ENCODE results near the gene PHLDA3.

The PHLDA3 gene

DNA sequence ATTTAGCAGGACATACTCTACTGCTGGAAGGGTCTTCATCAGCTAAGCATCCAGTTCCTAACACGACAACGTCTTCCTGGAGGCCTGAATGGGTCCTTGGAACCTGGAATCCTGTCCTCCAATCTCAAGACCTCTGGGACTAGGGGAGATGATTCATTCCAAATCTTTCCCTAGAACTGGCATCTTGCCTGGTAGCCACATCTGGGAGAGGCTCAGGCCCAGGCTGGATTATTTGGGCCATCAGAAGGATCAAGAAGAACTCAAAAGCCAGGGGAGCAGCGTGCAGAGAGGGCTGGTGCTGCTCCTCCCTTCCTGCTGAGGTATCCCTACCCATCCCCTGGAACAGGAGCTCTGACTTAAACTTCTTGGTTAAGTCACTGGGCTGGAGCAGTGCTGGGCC lies 2.8 kb upstream of the PHLDA3 start:
- Mint-ChIP-seq H3K27ac (no peak overlapping the region), H3K9me3 (no peaks in the 10 kb centered on the region), H3K4me3 (no peak overlapping the region), H3K4me1 (no peaks in the 10 kb centered on the region), H3K27me3 (peaks cover 36% of the 10 kb centered on the region), H3K36me3 (no peaks in the 10 kb centered on the region)
- ATAC-seq (ENCODE audit: low read depth) (no peak), DNase-seq (ENCODE audit: low spot score in 2 of 2) (no peak)

DNA sequence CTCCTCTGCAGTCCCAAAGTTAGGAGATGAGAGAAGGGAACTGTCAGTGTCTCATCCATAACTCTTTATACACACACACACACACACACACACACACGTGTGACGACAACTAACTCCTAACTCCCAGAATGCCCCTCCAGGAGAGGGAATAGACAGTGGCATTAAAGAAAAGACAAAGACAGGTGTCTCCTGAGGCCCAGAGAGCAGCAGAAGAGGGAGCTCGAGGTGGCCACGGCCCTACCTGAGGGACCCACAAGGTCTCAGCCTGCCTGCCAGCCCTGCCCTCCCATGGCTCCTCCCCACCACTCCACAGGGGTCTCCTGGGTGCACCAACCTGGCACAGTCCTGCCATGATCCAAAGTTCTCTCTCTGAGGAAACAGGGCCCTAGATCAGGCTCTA lies 1.6 kb upstream of the PHLDA3 start:
- Mint-ChIP-seq H3K4me3 (no peak overlapping the region), H3K27ac (no peak overlapping the region), H3K9me3 (no peaks in the 10 kb centered on the region), H3K27me3 (peaks cover 32% of the 10 kb centered on the region), H3K4me1 (no peaks in the 10 kb centered on the region), H3K36me3 (no peaks in the 10 kb centered on the region)
- no peak for ATAC-seq (ENCODE audit: low read depth)
- DNase-seq (ENCODE audit: low spot score in 2 of 2): no peak

DNA sequence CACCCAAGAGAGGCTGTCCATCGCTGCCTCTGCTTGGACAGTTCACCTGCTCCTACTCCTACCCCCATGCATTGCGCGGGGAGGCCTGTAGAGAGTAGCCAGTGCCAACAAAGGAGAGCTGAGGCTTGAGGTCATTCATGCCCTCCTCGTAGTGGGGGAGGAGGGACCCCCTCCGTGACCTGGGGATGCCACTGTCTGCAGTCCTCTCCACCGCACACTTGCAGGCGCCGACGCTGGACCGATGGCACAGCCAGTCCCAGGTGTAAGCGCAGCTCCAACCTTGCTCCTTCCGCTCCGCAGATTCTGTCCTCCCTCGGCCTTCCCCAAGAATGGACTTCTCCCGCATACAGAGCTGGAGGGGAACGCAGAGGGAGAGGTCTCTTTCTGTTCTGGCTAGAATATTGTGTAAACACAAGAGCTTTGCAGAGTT lies 672 bp upstream of the PHLDA3 start:
- no peak overlapping the region for H3K27ac Mint-ChIP-seq
- no peaks in the 10 kb centered on the region for H3K9me3 Mint-ChIP-seq
- no peak for ATAC-seq (ENCODE audit: low read depth)
- H3K4me3 Mint-ChIP-seq: peak overlapping the region; percentile 61
- DNase-seq (ENCODE audit: low spot score in 2 of 2): no peak
- H3K36me3 Mint-ChIP-seq: no peaks in the 10 kb centered on the region
- H3K4me1 Mint-ChIP-seq: no peaks in the 10 kb centered on the region
- H3K27me3 Mint-ChIP-seq: peaks cover 32% of the 10 kb centered on the region

DNA sequence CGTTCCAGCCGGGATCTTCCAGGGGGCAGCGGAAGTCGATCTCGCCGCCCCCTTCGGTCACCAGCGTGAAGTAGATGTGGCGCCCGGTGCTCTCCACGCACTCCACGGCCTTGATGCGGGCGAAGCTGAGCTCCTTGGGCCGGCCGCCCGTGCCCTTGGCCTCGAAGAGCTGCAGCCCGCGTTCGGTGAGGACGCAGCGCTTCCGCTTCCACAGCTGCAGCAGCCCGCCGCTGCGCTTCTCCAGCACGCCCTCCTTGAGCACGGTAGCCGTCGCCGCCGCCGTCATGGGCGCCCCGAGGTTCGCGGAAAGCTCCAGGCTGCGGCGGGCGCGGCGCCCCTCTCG lies 516 bp downstream of the PHLDA3 start:
- Mint-ChIP-seq H3K4me3 (peak overlapping the region; percentile 47), H3K4me1 (peaks cover under 1% of the 10 kb centered on the region), H3K9me3 (no peaks in the 10 kb centered on the region), H3K27ac (no peak overlapping the region), H3K27me3 (peaks cover 35% of the 10 kb centered on the region), H3K36me3 (no peaks in the 10 kb centered on the region)
- ATAC-seq (ENCODE audit: low read depth): peak; percentile 41
- DNase-seq (ENCODE audit: low spot score in 2 of 2): no peak

DNA sequence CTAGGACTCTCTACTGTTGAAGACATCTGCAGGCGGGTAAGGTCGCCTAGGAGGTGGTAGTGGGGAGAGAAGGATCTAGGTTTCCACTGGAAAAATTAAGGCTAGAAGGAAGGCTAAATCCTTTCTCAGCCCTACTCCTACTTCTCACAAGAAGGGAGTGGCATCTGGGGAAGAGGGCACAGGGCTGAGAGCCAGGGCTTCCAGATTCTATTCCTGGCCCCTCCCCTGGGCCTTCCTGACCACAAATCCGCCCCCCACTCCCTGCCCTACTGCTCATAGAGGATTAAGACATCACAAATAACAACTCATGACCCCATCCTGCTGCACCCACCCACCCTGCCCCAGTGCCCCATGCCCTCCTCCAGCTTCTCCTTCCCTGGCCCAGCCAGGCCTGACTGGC lies 2.5 kb downstream of the PHLDA3 start:
- no peak for ATAC-seq (ENCODE audit: low read depth)
- Mint-ChIP-seq H3K9me3 (no peaks in the 10 kb centered on the region), H3K4me3 (no peak overlapping the region), H3K4me1 (peaks cover 4% of the 10 kb centered on the region), H3K27ac (no peak overlapping the region), H3K27me3 (peaks cover 33% of the 10 kb centered on the region), H3K36me3 (no peaks in the 10 kb centered on the region)
- no peak for DNase-seq (ENCODE audit: low spot score in 2 of 2)

DNA sequence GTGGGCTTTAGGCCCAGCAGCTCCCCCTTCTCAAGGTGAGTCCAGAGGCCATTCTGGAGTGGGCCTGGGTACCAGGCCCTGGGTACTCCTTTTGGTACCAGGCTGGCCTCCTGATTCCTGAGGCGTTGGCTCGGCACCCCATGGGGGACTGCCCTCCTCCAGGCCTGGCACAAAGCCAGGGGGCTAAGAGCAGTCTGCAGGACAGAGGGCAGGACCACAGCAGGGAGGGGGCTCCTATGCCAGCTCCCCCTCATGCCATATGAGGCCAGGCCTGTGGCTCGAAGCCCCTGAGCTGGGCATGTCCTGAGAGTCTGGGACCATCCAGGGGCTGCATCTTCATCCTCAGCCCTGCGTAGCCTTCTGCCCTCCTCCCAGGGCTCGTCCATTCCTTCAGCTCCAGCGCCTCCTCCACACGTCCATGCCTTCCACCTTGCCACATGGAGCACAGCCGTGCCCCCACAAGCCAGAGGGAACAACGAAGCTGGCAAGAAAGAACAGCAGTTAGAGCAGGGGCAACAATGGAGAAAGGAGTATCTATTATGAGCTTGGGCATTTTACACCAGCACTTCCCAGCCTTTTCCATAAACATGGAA lies 3.2 kb downstream of the PHLDA3 start:
- Mint-ChIP-seq H3K27me3 (peaks cover 32% of the 10 kb centered on the region), H3K4me3 (no peak overlapping the region), H3K4me1 (peaks cover 4% of the 10 kb centered on the region), H3K36me3 (no peaks in the 10 kb centered on the region), H3K9me3 (no peaks in the 10 kb centered on the region), H3K27ac (no peak overlapping the region)
- ATAC-seq (ENCODE audit: low read depth) (no peak), DNase-seq (ENCODE audit: low spot score in 2 of 2) (no peak)

DNA sequence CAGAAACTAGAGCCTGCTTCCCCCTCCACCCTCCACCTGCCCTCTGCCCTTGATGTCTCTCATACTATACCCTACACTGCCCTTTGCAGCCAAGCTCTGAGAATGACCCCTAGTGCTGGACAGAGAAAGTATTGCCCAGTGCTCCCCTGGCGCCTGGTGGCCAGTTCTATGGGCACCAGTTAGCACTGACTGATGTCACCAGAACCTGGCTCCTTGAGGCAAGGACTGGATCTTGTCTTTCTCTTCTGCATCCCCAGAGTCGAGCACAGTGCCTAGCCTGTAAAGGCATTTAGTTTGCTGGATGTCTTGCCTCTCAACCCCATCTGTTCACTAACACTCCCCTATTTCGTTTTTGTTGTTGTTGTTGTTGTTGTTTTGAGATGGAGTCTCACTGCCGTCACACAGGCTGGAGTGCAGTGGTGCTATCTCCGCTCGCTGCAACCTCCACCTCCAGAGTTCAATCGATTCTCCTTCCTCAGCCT lies 5.9 kb downstream of the PHLDA3 start:
- DNase-seq (ENCODE audit: low spot score in 2 of 2) (no peak), ATAC-seq (ENCODE audit: low read depth) (no peak)
- Mint-ChIP-seq H3K36me3 (no peaks in the 10 kb centered on the region), H3K9me3 (no peaks in the 10 kb centered on the region), H3K27ac (no peak overlapping the region), H3K4me3 (no peak overlapping the region), H3K4me1 (peaks cover 4% of the 10 kb centered on the region), H3K27me3 (peaks cover 25% of the 10 kb centered on the region)

DNA sequence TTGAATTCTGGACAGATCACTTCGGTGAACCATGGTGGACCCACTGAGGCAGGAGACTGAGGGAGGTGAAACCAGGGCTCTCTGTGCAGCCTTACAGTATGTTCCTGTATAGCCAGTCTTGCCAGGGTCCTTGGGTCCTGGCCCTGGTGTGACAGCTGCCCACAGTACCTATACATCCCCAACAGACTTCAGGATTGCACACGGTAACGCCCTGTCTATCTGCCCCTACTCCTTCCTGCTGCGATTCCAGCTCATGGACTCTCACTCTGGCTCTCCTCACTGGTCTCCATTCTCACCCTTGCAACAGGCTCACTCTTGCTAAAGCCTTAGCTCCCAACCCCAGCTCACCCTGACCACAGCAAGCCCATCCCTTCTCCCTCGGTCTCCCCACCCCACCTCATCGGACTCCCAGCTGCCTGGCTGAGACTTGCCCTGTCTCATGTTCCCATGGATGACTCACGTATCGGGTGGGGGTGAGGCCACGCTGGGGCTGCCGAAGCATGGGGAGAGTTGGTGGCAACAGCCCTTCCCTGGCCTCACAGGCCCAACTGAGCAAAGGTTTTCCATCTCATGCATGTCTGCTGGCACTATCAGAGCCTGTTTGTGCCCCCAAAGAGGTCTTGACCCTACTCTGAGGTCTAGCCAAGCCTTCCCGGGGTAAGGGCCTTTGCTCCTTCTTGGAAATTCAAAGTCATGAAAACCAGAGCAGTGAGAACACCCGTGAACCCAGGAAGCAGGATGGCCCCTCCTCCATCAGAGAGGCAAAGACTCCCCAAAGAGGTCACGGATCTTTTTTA lies 7.1 kb downstream of the PHLDA3 start:
- Mint-ChIP-seq H3K27ac (no peak overlapping the region), H3K4me1 (peaks cover 6% of the 10 kb centered on the region), H3K4me3 (no peak overlapping the region), H3K27me3 (peaks cover 21% of the 10 kb centered on the region), H3K9me3 (no peaks in the 10 kb centered on the region), H3K36me3 (no peaks in the 10 kb centered on the region)
- no peak for DNase-seq (ENCODE audit: low spot score in 2 of 2)
- ATAC-seq (ENCODE audit: low read depth): no peak

DNA sequence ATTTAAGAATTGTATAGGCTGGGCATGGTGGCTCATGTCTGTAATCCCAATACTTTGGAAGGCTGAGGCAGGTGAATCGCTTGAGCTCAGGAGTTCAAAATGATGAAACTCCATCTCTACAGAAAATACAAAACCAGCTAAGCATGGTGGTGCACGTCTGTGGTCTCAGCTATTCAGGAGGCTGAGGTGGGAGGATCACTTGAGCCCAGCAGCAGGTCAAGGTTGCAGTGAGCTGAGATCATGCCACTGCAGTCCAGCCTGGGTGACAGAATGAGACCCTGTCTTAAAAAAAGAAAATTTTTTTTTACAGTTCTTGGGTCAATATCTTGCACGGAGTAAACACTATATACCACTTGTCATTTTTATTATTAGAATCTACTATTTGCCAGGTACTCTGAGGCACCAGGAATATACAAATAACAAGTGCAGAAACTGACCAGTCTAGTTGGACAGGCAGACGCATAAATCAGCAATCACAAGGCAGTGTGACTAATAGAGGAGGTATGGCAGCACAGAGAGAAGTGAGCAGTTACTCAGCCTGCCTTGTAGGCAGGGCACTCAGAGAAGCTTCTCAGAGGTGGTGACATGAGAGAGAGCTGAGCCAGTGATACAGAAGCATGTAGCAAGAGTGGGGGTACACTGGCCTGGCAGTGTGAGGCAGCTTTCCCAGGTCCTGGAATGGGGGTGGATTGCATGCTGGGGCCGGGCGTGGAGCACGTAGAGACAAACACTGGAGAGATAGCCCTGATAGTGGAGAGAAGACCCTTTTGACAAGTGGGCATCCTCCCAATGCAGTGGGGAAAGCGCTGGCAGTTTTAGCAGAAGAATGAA lies 8.0 kb downstream of the PHLDA3 start:
- Mint-ChIP-seq H3K9me3 (no peaks in the 10 kb centered on the region), H3K4me1 (peaks cover 6% of the 10 kb centered on the region), H3K27ac (no peak overlapping the region), H3K27me3 (peaks cover 21% of the 10 kb centered on the region), H3K4me3 (no peak overlapping the region), H3K36me3 (no peaks in the 10 kb centered on the region)
- no peak for DNase-seq (ENCODE audit: low spot score in 2 of 2)
- ATAC-seq (ENCODE audit: low read depth): no peak

DNA sequence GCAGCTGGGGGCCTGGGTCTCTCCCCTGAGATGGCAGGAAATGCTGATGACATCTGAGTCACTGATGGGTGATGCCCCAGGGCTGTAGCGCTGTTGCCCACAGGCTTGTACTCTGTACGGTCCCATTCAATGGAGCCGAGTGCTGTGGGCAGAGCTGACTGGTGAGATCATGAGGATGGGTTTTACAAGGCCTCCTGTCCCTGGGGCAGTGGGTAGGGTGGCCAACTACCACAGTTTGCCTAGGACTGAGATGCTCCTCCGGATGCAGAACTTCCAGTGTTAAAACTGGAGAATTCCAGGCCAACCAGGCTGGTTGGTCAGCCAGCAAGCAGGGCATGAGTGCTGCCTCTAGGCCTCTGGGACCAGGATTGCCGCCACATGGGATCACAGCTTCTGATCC lies 9.2 kb downstream of the PHLDA3 start:
- Mint-ChIP-seq H3K9me3 (no peaks in the 10 kb centered on the region), H3K4me1 (peaks cover 6% of the 10 kb centered on the region), H3K4me3 (no peak overlapping the region), H3K27me3 (peaks cover 21% of the 10 kb centered on the region), H3K36me3 (no peaks in the 10 kb centered on the region), H3K27ac (no peak overlapping the region)
- DNase-seq (ENCODE audit: low spot score in 2 of 2): no peak
- ATAC-seq (ENCODE audit: low read depth): no peak

DNA sequence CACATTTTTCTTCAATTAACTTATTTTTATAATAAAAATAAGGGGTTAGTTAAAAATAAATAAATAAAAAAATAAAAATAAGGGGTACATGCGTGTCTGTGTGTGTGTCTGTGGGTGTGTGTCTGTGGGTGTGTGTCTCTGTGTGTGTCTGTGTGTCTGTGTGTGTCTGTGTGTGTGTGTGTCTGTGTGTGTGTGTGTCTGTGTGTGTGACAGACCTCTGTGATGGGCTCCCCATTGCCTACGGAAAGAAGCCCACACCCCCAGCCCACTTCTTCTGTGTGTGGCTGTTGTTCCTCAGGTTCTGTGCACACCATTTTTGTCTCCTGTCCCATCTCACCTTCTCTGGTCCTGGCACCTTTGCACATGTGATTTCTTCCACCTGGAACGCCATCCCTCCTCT lies 9.9 kb downstream of the PHLDA3 start:
- peaks cover 18% of the 10 kb centered on the region for H3K27me3 Mint-ChIP-seq

DNA sequence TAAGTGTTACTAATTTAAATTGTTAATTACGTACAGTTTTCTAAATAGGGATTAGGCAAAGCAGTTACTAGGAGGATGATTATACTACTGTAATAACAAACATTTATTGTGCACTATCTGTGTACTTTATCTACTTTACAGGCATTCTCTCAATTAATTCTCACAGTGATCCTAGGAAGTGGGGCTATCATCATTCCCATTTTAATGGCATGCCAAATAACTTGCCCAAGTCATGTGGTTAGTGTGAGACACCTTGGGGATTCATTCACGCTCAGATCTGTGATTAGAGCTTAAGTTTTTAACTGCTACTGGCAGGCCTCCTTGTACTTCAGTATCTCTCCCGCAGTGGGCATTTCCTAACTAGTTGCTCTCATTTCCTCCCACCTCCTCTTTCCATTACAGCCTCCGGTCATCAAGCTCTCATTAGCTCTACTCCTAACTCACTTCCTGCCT lies 11.5 kb downstream of the PHLDA3 start:
- Mint-ChIP-seq H3K4me3 (no peak overlapping the region), H3K9me3 (peaks cover 2% of the 10 kb centered on the region), H3K36me3 (no peaks in the 10 kb centered on the region), H3K4me1 (peaks cover 2% of the 10 kb centered on the region), H3K27me3 (peaks cover 18% of the 10 kb centered on the region), H3K27ac (no peak overlapping the region)
- DNase-seq (ENCODE audit: low spot score in 2 of 2): no peak
- ATAC-seq (ENCODE audit: low read depth): no peak

More for the DNA sequence above, 9.9 kb downstream of the PHLDA3 start:
- H3K9me3 Mint-ChIP-seq: no peaks in the 10 kb centered on the region
- H3K27ac Mint-ChIP-seq: no peak overlapping the region
- H3K36me3 Mint-ChIP-seq: no peaks in the 10 kb centered on the region
- DNase-seq (ENCODE audit: low spot score in 2 of 2): no peak
- H3K4me1 Mint-ChIP-seq: peaks cover 6% of the 10 kb centered on the region
- ATAC-seq (ENCODE audit: low read depth): no peak
- H3K4me3 Mint-ChIP-seq: no peak overlapping the region

DNA sequence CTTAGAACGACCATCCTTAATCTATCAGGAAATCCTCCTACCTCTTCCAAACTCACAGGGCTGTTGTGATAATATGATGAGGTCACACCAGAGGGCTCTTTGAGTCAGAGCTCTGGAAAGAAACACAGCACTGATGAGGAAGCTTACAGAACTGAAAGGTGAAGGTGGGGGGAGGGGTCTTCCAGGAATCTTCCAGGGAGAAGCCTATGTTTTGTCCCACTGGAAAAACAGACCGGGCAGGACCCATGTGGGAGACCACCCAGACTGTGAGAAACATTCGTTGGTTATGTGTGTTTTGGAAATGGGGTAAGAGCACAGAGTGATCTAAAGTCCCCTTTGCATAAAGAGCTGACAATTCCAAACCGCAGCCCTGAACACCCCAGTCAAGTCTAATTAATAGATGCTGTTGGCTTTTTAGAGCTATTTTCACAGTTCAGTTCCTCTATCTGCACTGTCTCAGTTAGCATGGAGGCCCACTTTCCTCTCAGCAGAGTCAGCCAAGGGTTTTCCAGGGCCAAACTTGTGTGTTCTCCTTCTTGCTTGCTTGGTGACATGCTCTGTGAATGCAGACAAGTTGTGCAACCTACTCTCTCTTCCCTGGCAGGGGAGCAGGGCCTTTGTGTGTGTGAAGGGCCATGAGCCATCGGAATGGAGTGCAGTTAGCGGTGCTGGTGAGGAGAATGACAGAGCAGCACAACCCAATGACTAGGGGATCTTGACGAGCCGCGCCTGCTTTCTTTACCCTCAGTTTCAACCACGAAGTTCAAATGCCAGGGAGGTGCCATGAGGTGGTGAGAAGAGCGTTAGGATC lies 12.3 kb downstream of the PHLDA3 start:
- H3K4me1 Mint-ChIP-seq: peaks cover 2% of the 10 kb centered on the region
- H3K27ac Mint-ChIP-seq: no peak overlapping the region
- DNase-seq (ENCODE audit: low spot score in 2 of 2) (no peak), ATAC-seq (ENCODE audit: low read depth) (no peak)
- H3K9me3 Mint-ChIP-seq: peaks cover 2% of the 10 kb centered on the region
- no peaks in the 10 kb centered on the region for H3K36me3 Mint-ChIP-seq
- no peak overlapping the region for H3K4me3 Mint-ChIP-seq
- peaks cover 18% of the 10 kb centered on the region for H3K27me3 Mint-ChIP-seq
